GM12864 (cell line): ENCODE results near the gene BHLHA15.

Experiments
- DNase-seq: peaks from one replicate; pipeline ENCODE4 v3.0.0-alpha.2; 2011; ENCODE audit warnings: low read depth
- H3K4me3 ChIP-seq: 2 replicates; pipeline ENCODE4 v1.5.1; 2011; ENCODE audit warnings: mild to moderate bottlenecking, low read depth, low read length, control low read depth
- TF ChIP-seq, protein P1 (sequence below): IDR thresholded peaks from 2 replicates; pipeline ENCODE4 v1.5.1; 2011; ENCODE audit warnings: low read depth, mild to moderate bottlenecking, moderate library complexity, low read length, control low read depth, inconsistent platforms; ENCODE audit errors: missing control alignments

Gene BHLHA15

DNA sequence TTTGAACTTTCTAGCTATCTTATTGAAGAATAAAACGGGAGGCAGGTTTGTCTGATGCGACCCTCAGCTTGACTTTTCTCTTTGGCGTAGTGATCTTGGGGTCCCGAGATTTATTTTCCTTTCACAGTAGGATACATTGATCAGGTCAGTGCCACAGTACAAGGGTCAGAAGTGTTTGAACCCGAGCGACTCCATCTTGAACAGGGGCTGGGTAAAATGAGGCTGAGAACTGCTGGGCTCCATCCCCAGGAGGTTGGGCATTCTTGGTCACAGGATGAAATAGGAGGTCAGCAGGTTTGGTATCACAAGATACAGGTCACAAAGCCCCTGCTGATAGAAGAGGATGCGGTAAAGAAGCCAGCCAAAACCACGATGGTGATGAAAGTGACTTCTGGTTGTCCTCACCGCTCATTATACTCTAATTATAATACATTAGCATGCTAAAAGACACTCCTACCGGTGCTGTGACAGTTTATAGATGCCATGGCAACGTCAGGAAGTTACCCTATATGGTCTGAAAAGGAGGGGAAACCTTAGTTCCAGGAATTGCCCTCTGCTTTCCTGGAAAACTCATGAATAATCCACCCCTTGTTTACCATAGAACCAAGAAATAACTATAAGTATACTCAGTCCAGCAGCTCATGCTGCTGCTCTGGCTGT, 43.8 kb downstream of the BHLHA15 start:
- H3K4me3 ChIP-seq: no peak overlapping the region
- TF ChIP-seq, protein P1, sequence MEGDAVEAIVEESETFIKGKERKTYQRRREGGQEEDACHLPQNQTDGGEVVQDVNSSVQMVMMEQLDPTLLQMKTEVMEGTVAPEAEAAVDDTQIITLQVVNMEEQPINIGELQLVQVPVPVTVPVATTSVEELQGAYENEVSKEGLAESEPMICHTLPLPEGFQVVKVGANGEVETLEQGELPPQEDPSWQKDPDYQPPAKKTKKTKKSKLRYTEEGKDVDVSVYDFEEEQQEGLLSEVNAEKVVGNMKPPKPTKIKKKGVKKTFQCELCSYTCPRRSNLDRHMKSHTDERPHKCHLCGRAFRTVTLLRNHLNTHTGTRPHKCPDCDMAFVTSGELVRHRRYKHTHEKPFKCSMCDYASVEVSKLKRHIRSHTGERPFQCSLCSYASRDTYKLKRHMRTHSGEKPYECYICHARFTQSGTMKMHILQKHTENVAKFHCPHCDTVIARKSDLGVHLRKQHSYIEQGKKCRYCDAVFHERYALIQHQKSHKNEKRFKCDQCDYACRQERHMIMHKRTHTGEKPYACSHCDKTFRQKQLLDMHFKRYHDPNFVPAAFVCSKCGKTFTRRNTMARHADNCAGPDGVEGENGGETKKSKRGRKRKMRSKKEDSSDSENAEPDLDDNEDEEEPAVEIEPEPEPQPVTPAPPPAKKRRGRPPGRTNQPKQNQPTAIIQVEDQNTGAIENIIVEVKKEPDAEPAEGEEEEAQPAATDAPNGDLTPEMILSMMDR: no peak
- no peak for DNase-seq

DNA sequence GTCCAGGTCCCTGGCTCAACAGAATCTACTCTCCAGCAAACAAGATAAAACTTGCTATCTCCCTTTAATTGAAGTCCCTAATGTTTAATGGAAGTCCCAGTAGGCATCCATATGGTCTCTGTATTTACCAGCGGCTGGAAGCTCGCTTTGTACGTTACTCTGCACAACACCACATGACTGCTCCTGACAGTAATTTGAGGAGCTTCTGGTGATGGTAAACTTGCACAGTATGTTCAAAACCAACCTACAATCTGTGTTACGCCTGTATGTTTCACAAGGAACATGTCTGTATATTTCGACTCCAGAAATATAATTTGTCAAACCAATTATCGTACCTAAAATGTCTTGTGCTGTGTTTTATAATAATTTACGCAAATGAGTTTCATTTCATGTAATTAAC, 45.2 kb downstream of the BHLHA15 start:
- H3K4me3 ChIP-seq: no peak overlapping the region
- TF ChIP-seq, protein P1: no peak
- no peak for DNase-seq

DNA sequence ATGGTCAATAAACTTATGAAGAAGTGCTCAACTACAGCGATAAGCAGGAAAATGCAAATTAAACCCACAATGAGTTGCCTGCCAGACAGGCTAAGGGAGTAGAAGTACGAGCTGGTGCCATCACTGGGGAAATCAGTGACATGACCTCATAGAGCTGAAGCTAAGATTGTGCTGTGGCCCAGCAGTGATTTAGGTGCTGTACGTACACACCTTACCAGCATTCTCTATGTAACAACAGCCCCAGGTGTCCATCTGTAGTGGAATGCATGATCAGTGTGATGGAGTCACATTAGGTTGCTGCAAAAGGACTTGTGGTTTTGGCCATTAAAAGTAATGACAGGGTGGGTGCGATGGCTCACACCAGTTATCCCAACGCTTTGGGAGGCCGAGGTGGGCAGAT, 46.5 kb downstream of the BHLHA15 start:
- DNase-seq: no peak
- H3K4me3 ChIP-seq: no peak overlapping the region
- TF ChIP-seq, protein P1: no peak
